ENCODE data around the gene ZSCAN22. TPM values are rescaled to one million over a fixed set of nuclear protein-coding genes. Genes with fewer than 3 reads are reported as not detected.
A peak's percentile ranks its signal among the peaks of the same experiment; 100 is the strongest.

Gene ZSCAN22
- total and polyA plus RNA-seq, 2 donors (not counting 1 experiment from before 2014, with no cell fraction given): 2.8 to 7.1 TPM

GRCh38 chr19:58350871-58351557 is 24.2 kb downstream of the ZSCAN22 start:
- H3K9me3 ChIP-seq (ENCODE audit: control extremely low read depth in 1 of 3, control insufficient read depth in 2 of 3, insufficient read depth in 1 of 3, low read length in 2 of 3): peaks cover 0 to 5% (median 0%) of the 10 kb centered on the region in 3 donors
- no peak overlapping the region for H3K27ac ChIP-seq (ENCODE audit: low read length in 2 of 2)
- no peaks in the 10 kb centered on the region for H3K27me3 Mint-ChIP-seq
- no peaks in the 10 kb centered on the region for H3K36me3 ChIP-seq (replicated peaks in 1 of 2; ENCODE audit: control extremely low read depth in 1 of 2, control insufficient read depth in 1 of 2, extremely low read depth in 1 of 2, insufficient read depth in 2 of 2, low read length in 1 of 2)
- H3K4me2 ChIP-seq (replicated peaks; ENCODE audit: low read depth, low read length, poor library complexity, severe bottlenecking): peak overlapping the region; percentile 41
- H2AFZ ChIP-seq (ENCODE audit: insufficient read depth, low read depth, low read length, poor library complexity, severe bottlenecking): no peak overlapping the region
- no peaks in the 10 kb centered on the region for H3K27me3 ChIP-seq (replicated peaks in 1 of 4; ENCODE audit: control extremely low read depth in 1 of 4, control insufficient read depth in 3 of 4, insufficient read depth in 4 of 4, low read length in 3 of 4)
- H3K4me1 Mint-ChIP-seq: peaks cover 31% of the 10 kb centered on the region
- WGBS (ENCODE audit: insufficient coverage): 91% methylated on average over 34 of the region's 34 CpGs
- DNase-seq: peak; percentile 9
- ChIA-PET CTCF (interaction anchor here (1.8 kb wide), 1 partner anchor 11 kb away, joined by 4 read pairs; the partner anchor contains the start of gene ZNF497), POLR2A (no interaction called here)
- peaks cover 18 to 33% of the 10 kb centered on the region in 2 donors for H3K4me1 ChIP-seq (ENCODE audit: control insufficient read depth in 2 of 2, insufficient read depth in 2 of 2, low read length in 2 of 2)
- peak overlapping the region; percentile 41 for H3K4me3 Mint-ChIP-seq
- no peak overlapping the region for H3K27ac Mint-ChIP-seq
- no peak for ATAC-seq (ENCODE audit: low read depth)
- no peak overlapping the region for H3K4me3 ChIP-seq (ENCODE audit: control extremely low read depth in 1 of 5, extremely low read depth in 1 of 5, insufficient read depth in 1 of 5, low read depth in 2 of 5, low read length in 4 of 5)
- intact Hi-C loops (cut with micrococcal nuclease): no loop called here
- peaks cover 6% of the 10 kb centered on the region for H4K20me1 ChIP-seq (ENCODE audit: control insufficient read depth, insufficient read depth, low read length, poor library complexity, severe bottlenecking)
- peaks cover 11% of the 10 kb centered on the region for H3K79me2 ChIP-seq (ENCODE audit: control insufficient read depth, insufficient read depth, low read length)
- no peaks in the 10 kb centered on the region for H3K9me3 Mint-ChIP-seq (ENCODE audit: insufficient read depth)
- TF ChIP-seq, protein P1, sequence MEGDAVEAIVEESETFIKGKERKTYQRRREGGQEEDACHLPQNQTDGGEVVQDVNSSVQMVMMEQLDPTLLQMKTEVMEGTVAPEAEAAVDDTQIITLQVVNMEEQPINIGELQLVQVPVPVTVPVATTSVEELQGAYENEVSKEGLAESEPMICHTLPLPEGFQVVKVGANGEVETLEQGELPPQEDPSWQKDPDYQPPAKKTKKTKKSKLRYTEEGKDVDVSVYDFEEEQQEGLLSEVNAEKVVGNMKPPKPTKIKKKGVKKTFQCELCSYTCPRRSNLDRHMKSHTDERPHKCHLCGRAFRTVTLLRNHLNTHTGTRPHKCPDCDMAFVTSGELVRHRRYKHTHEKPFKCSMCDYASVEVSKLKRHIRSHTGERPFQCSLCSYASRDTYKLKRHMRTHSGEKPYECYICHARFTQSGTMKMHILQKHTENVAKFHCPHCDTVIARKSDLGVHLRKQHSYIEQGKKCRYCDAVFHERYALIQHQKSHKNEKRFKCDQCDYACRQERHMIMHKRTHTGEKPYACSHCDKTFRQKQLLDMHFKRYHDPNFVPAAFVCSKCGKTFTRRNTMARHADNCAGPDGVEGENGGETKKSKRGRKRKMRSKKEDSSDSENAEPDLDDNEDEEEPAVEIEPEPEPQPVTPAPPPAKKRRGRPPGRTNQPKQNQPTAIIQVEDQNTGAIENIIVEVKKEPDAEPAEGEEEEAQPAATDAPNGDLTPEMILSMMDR (IDR thresholded peaks at IDR 0.05): no peak
- no peak for TF ChIP-seq EZH2 (IDR thresholded peaks at IDR 0.05; ENCODE audit: borderline replicate concordance, insufficient read depth, low read depth, low read length, poor library complexity, severe bottlenecking)
- no peak overlapping the region for H3K9ac ChIP-seq (ENCODE audit: low read length)

GRCh38 chr19:58351558-58351878 is 24.7 kb downstream of the ZSCAN22 start:
- Histone ChIP-seq H3K9ac (ENCODE audit: low read length) (no peak overlapping the region), H2AFZ (ENCODE audit: insufficient read depth, low read depth, low read length, poor library complexity, severe bottlenecking) (no peak overlapping the region), H3K4me1 (ENCODE audit: control insufficient read depth in 2 of 2, insufficient read depth in 2 of 2, low read length in 2 of 2) (peaks cover 21 to 35% of the 10 kb centered on the region in 2 donors), H3K9me3 (ENCODE audit: control extremely low read depth in 1 of 3, control insufficient read depth in 2 of 3, insufficient read depth in 1 of 3, low read length in 2 of 3) (peaks cover 0 to 7% (median 0%) of the 10 kb centered on the region in 3 donors), H3K79me2 (ENCODE audit: control insufficient read depth, insufficient read depth, low read length) (peaks cover 11% of the 10 kb centered on the region), H3K27ac (ENCODE audit: low read length in 2 of 2) (no peak overlapping the region), H3K4me3 (ENCODE audit: control extremely low read depth in 1 of 5, extremely low read depth in 1 of 5, insufficient read depth in 1 of 5, low read depth in 2 of 5, low read length in 4 of 5) (no peak overlapping the region), H4K20me1 (ENCODE audit: control insufficient read depth, insufficient read depth, low read length, poor library complexity, severe bottlenecking) (peaks cover 6% of the 10 kb centered on the region), H3K36me3 (replicated peaks in 1 of 2; ENCODE audit: control extremely low read depth in 1 of 2, control insufficient read depth in 1 of 2, extremely low read depth in 1 of 2, insufficient read depth in 2 of 2, low read length in 1 of 2) (no peaks in the 10 kb centered on the region), H3K4me2 (replicated peaks; ENCODE audit: low read depth, low read length, poor library complexity, severe bottlenecking) (no peak overlapping the region), H3K27me3 (replicated peaks in 1 of 4; ENCODE audit: control extremely low read depth in 1 of 4, control insufficient read depth in 3 of 4, insufficient read depth in 4 of 4, low read length in 3 of 4) (no peaks in the 10 kb centered on the region)
- CTCF ChIA-PET: no interaction called here
- intact Hi-C loops (cut with micrococcal nuclease): no loop called here
- Mint-ChIP-seq H3K4me3 (no peak overlapping the region), H3K27me3 (no peaks in the 10 kb centered on the region), H3K9me3 (ENCODE audit: insufficient read depth) (no peaks in the 10 kb centered on the region), H3K27ac (no peak overlapping the region), H3K4me1 (peaks cover 33% of the 10 kb centered on the region)
- DNase-seq: no peak
- TF ChIP-seq EZH2 (IDR thresholded peaks at IDR 0.05; ENCODE audit: borderline replicate concordance, insufficient read depth, low read depth, low read length, poor library complexity, severe bottlenecking): no peak
- TF ChIP-seq, protein P1 (IDR thresholded peaks at IDR 0.05): no peak
- POLR2A ChIA-PET: no interaction called here
- WGBS (ENCODE audit: insufficient coverage): 96% methylated on average over 7 of the region's 9 CpGs
- no peak for ATAC-seq (ENCODE audit: low read depth)

Measured in B cell (primary cell).